ENCODE measurements around the gene LYVE1. TPM values are rescaled to one million over a fixed set of nuclear protein-coding genes. Genes with fewer than 3 reads are reported as not detected.

LYVE1 gene, protein sequence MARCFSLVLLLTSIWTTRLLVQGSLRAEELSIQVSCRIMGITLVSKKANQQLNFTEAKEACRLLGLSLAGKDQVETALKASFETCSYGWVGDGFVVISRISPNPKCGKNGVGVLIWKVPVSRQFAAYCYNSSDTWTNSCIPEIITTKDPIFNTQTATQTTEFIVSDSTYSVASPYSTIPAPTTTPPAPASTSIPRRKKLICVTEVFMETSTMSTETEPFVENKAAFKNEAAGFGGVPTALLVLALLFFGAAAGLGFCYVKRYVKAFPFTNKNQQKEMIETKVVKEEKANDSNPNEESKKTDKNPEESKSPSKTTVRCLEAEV
- total RNA-seq: 108 TPM
- long read RNA-seq, transcript LYVE1-201 (6 exons, 3,273 nt): major isoform, 52 of 79 reads
- long read RNA-seq, partial matches to known transcripts: 16 of 79 reads
- long read RNA-seq, other reads (novel, unspliced or antisense): 11 of 79 reads

DNA sequence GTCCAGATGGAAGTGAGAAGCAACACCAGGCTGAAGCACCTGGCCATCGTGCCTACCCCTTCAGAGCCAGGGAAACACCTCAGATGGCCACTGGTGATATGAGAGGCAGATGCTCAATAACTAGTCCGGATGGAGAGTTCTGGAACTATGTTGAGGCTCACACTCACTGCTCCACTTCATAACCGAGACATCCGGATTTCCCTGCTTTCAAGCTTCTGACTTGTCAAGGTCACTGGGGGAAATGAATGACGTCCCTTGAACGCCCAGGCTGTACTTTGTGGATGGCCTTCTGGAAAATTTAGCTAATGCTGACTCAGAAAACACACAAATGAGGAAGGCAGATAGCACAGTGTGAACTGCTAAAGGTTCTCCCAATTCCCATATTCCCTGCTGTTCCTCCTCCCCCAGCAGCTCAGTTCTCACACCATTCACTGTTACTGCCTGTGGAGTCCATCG lies at the start of gene LYVE1:
Gene LYVE1, minus strand, starts transcription at position 180 of the 456 bp plus-strand sequence. Its CDS starts 133 bp downstream, at position 47.
- DNase-seq: no peak
- peak within 1 kb of the TSS; percentile 40 for H3K4me3 ChIP-seq
- H3K27ac ChIP-seq: peak within 1 kb of the TSS; percentile 39

DNA sequence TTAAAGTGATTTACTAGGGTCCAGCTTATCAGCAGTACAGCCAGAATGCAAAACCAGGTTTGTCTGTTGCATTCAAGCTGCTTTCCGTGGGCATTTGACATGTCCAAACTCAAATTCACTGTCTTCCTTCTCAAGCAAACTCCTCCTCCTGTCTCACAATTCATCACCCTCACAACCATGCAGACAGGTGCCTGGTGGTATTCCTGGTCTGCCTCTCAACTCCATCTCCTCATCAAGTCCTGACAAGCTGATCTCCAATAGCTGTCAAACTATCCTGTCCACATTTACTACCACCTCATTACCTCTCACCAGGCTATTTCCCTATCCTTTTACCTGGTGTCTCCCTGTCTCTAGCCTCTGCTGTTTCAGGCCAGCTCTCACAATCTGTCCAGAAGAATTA lies 49.1 kb upstream of the LYVE1 start:
- no peak for DNase-seq
- no peak for ATAC-seq
- intact Hi-C loops (cut with DNase I): no loop called here
- Histone ChIP-seq H3K36me3 (no peaks in the 10 kb centered on the region), H3K27ac (peak overlapping the region; percentile 19), H3K4me3 (no peak overlapping the region), H3K9me3 (no peaks in the 10 kb centered on the region), H3K4me1 (peaks cover 19% of the 10 kb centered on the region), H3K27me3 (no peaks in the 10 kb centered on the region)
- TF ChIP-seq, protein P1, sequence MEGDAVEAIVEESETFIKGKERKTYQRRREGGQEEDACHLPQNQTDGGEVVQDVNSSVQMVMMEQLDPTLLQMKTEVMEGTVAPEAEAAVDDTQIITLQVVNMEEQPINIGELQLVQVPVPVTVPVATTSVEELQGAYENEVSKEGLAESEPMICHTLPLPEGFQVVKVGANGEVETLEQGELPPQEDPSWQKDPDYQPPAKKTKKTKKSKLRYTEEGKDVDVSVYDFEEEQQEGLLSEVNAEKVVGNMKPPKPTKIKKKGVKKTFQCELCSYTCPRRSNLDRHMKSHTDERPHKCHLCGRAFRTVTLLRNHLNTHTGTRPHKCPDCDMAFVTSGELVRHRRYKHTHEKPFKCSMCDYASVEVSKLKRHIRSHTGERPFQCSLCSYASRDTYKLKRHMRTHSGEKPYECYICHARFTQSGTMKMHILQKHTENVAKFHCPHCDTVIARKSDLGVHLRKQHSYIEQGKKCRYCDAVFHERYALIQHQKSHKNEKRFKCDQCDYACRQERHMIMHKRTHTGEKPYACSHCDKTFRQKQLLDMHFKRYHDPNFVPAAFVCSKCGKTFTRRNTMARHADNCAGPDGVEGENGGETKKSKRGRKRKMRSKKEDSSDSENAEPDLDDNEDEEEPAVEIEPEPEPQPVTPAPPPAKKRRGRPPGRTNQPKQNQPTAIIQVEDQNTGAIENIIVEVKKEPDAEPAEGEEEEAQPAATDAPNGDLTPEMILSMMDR (IDR thresholded peaks at IDR 0.05): no peak

More for the DNA sequence above, at the start of gene LYVE1:
- H3K4me1 ChIP-seq: no peaks in the 10 kb centered on the region
- TF ChIP-seq, protein P1 (IDR thresholded peaks at IDR 0.05): no peak
- peak; percentile 51 for ATAC-seq
- H3K27me3 ChIP-seq: no peaks in the 10 kb centered on the region
- no peaks in the 10 kb centered on the region for H3K9me3 ChIP-seq
- intact Hi-C loops (cut with DNase I): no loop called here
- no peaks in the 10 kb centered on the region for H3K36me3 ChIP-seq

GRCh38 chr11:10611979-10612862 lies 43.8 kb upstream of the LYVE1 start:
- Histone ChIP-seq H3K9me3 (no peaks in the 10 kb centered on the region), H3K27ac (no peak overlapping the region), H3K27me3 (no peaks in the 10 kb centered on the region), H3K36me3 (no peaks in the 10 kb centered on the region), H3K4me1 (peaks cover 14% of the 10 kb centered on the region), H3K4me3 (no peak overlapping the region)
- intact Hi-C loops (cut with DNase I): no loop called here
- DNase-seq (no peak), ATAC-seq (peak; percentile 30)
- TF ChIP-seq, protein P1 (IDR thresholded peaks at IDR 0.05): no peak

DNA sequence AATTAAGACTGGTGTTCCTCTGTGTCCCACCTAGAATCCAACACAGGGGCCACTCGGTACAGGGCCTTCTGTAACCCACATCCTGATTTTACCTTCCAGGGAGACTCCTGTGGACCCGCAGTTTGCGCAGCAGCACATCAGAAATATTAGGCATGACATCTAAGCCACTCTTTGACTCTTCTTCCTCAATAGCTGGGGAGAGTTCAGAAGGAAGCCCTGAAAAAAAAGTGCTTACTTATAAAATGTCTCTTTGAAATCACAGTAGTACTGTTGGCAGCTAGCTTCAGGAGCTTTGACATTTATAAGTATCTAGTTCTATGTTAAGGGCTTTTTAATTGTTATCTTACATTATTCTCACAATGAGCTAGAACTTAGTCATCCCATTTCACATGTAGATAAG lies 41.2 kb upstream of the LYVE1 start:
- no peaks in the 10 kb centered on the region for H3K36me3 ChIP-seq
- intact Hi-C loops (cut with DNase I): no loop called here
- no peaks in the 10 kb centered on the region for H3K27me3 ChIP-seq
- no peaks in the 10 kb centered on the region for H3K9me3 ChIP-seq
- H3K27ac ChIP-seq: no peak overlapping the region
- H3K4me1 ChIP-seq: peaks cover 37% of the 10 kb centered on the region
- H3K4me3 ChIP-seq: no peak overlapping the region
- TF ChIP-seq, protein P1 (IDR thresholded peaks at IDR 0.05): no peak
- DNase-seq: no peak
- no peak for ATAC-seq

- DNase-seq (no peak), ATAC-seq (no peak)
- Histone ChIP-seq H3K27ac (peak overlapping the region; percentile 49), H3K4me1 (peaks cover 44% of the 10 kb centered on the region), H3K4me3 (no peak overlapping the region), H3K36me3 (no peaks in the 10 kb centered on the region), H3K27me3 (no peaks in the 10 kb centered on the region), H3K9me3 (no peaks in the 10 kb centered on the region)
- TF ChIP-seq, protein P1 (IDR thresholded peaks at IDR 0.05): no peak
- intact Hi-C loops (cut with DNase I): no loop called here
Observed at GRCh38 chr11:10608584-10608983, 40.1 kb upstream of the LYVE1 start.
